K562 (cell line): Measurements from ENCODE around the gene MADCAM1. TPM values are rescaled to one million over a fixed set of nuclear protein-coding genes. Genes with fewer than 3 reads are reported as not detected.

Source experiments
- ADNP ChIP-seq: fragments of 200-800 bp; sonication (Bioruptor generic); IDR thresholded peaks from 2 replicates; pipeline ENCODE4 v1.6.1; 2016; ENCODE audit warnings: missing genetic modification characterization, missing compliant biosample characterization
- ERF ChIP-seq: fragments of 450-650 bp; formaldehyde crosslinking; IDR thresholded peaks from 2 replicates; pipeline ENCODE4 v1.4.0; 2020; ENCODE audit warnings: mild to moderate bottlenecking, mixed read lengths
- GMEB1 ChIP-seq: fragments of 250-450 bp; sonication (Bioruptor Pico); IDR thresholded peaks from 2 replicates; pipeline ENCODE4 v1.4.0; 2020; ENCODE audit warnings: mild to moderate bottlenecking
- HNRNPUL1 ChIP-seq: fragments of 200-400 bp; formaldehyde crosslinking; IDR thresholded peaks from 2 replicates; pipeline ENCODE4 v1.6.1; 2017; ENCODE audit warnings: low read length
- MXD1 ChIP-seq: fragments of 250-450 bp; sonication (Bioruptor Pico); IDR thresholded peaks from 2 replicates; pipeline ENCODE4 v1.8.0; 2021; ENCODE audit warnings: borderline replicate concordance, mild to moderate bottlenecking, moderate library complexity; ENCODE audit not compliant: poor library complexity, severe bottlenecking
- MYBL2 ChIP-seq, 2 experiments: fragments of 450-650 bp in 1 of 2; sonication (generic) in 1 of 2; formaldehyde crosslinking in 1 of 2; IDR thresholded peaks; 2 replicates each; pipeline versions ENCODE4 v1.6.1 to v1.8.1; 2017 to 2022; ENCODE audit warnings: borderline replicate concordance in 1 of 2, inconsistent platforms in 1 of 2, low read depth in 1 of 2, mild to moderate bottlenecking in 1 of 2, missing genetic modification reagents in 1 of 2, moderate library complexity in 1 of 2
- NRF1 ChIP-seq, 2 experiments: fragments of 450-650 bp; IDR thresholded peaks in 1 of 2; conservative IDR thresholded peaks in 1 of 2; 2 replicates each; pipeline ENCODE4 v1.6.1; 2014; ENCODE audit warnings: mild to moderate bottlenecking in 2 of 2
- PKNOX1 ChIP-seq: fragments of 450-650 bp; IDR thresholded peaks from 2 replicates; pipeline ENCODE4 v1.6.1; 2016
- POLR2A ChIP-seq: fragments of 450-650 bp; conservative IDR thresholded peaks from 2 replicates; pipeline ENCODE4 v1.6.1; 2016
- POLR2B ChIP-seq: fragments of 450-650 bp; IDR thresholded peaks from 2 replicates; pipeline ENCODE4 v1.6.1; 2018; ENCODE audit warnings: low read depth; ENCODE audit not compliant: partially characterized antibody
- RAD21 ChIP-seq, 2 experiments: fragments of 250-450 bp in 1 of 2; fragments of 450-650 bp in 1 of 2; sonication (Bioruptor Pico) in 1 of 2; formaldehyde crosslinking in 1 of 2; IDR thresholded peaks in 1 of 2; conservative IDR thresholded peaks in 1 of 2; 2 replicates each; pipeline versions ENCODE4 v1.4.0 to v1.8.0; 2020 to 2022; ENCODE audit warnings: mild to moderate bottlenecking in 2 of 2, moderate library complexity in 1 of 2
- SRSF7 ChIP-seq: fragments of 200-400 bp; formaldehyde crosslinking; optimal IDR thresholded peaks from 2 replicates; pipeline ENCODE3; 2017; ENCODE audit warnings: mild to moderate bottlenecking, low read depth, low read length
- VEZF1 ChIP-seq: fragments of 200-800 bp; sonication (Bioruptor generic); IDR thresholded peaks from 2 replicates; pipeline ENCODE4 v1.6.1; 2017; ENCODE audit warnings: missing genetic modification characterization, missing compliant biosample characterization
- ZBTB11 ChIP-seq, 3 experiments: fragments of 200-800 bp in 1 of 3; fragments of 250-450 bp in 1 of 3; fragments of 450-650 bp in 1 of 3; sonication (Bioruptor Pico) in 1 of 3; sonication (Bioruptor generic) in 1 of 3; formaldehyde crosslinking in 1 of 3; IDR thresholded peaks; 2 replicates each; pipeline versions ENCODE4 v1.6.1 to v1.8.0; 2016 to 2022; ENCODE audit warnings: mild to moderate bottlenecking in 2 of 3, missing genetic modification characterization in 2 of 3, missing compliant biosample characterization in 1 of 3, moderate library complexity in 1 of 3
- ZNF232 ChIP-seq: sonication (generic); formaldehyde crosslinking; IDR thresholded peaks from 2 replicates; pipeline ENCODE4 v1.8.0; 2022; ENCODE audit warnings: mild to moderate bottlenecking, missing genetic modification reagents
- polyA plus RNA-seq, 8 experiments: library from polyadenylated mRNA; depleted of rRNA in 4 of 8; stranded (reverse) in 5 of 8; unstranded in 3 of 8; fragments of >200 nt; fragmentation: Nextera tagmentation in 2 of 8; fragmentation: Illumina TruSeq in 1 of 8; extraction: Ambion mirVana in 2 of 8; extraction: Trizol in 1 of 8; gene quantifications; 2 replicates each; pipeline versions ENCODE4 v1.2.1 to v1.2.3, GENCODE V29; 2011 to 2014; ENCODE audit warnings: inconsistent platforms in 1 of 8, missing spikeins in 1 of 8
- total RNA-seq, 7 experiments: library from RNA; depleted of rRNA in 6 of 7; stranded (reverse); fragments of >200 nt in 6 of 7; fragmentation: Illumina TruSeq in 2 of 7; extraction: Trizol in 2 of 7; gene quantifications; 2 replicates each; pipeline versions ENCODE4 v1.2.1 to v1.2.3, GENCODE V29; 2011 to 2021; ENCODE audit warnings: low replicate concordance in 1 of 7

Gene MADCAM1
- total and polyA plus RNA-seq, 9 of the 15 experiments (the other 6 are each of a cell fraction or from before 2014, with no cell fraction given): 0.09 to 0.36 (median 0.09) TPM; not detected in 6

GRCh38 chr19:495402-496111, 729 bp upstream of the MADCAM1 start (continued):
- TF ChIP-seq MYBL2 (IDR thresholded peaks at IDR 0.05; ENCODE audit: low read depth): no peak
- no peak for TF ChIP-seq MYBL2 (CRISPR knock-in tag; IDR thresholded peaks at IDR 0.05; ENCODE audit: borderline replicate concordance)
- TF ChIP-seq MXD1 (CRISPR knock-in tag): no peak
- no peak for TF ChIP-seq POLR2B
- TF ChIP-seq ZBTB11 (CRISPR knock-in tag; IDR thresholded peaks at IDR 0.05): no peak
- no peak for TF ChIP-seq POLR2A
- TF ChIP-seq NRF1 (conservative IDR thresholded peaks at IDR 0.05 in 1 of 2, IDR thresholded peaks at IDR 0.05 in 1 of 2): peak in 1 of 2 experiments; percentile 33; a peak in 1 of 4 replicates
- no peak for TF ChIP-seq HNRNPUL1
- TF ChIP-seq RAD21 (CRISPR knock-in tag; conservative IDR thresholded peaks at IDR 0.05 in 1 of 2, IDR thresholded peaks at IDR 0.05 in 1 of 2): peak; percentile 26 to 58; a peak in 3 of 4 replicates
- no peak for TF ChIP-seq GMEB1 (CRISPR knock-in tag)
- no peak for TF ChIP-seq ERF (CRISPR knock-in tag)
- no peak for TF ChIP-seq ZNF232 (CRISPR knock-in tag)
- TF ChIP-seq ADNP (tag): peak; percentile 90
- TF ChIP-seq SRSF7: no peak
- TF ChIP-seq PKNOX1: no peak
- no peak; the same call in 1 of the 2 replicates for TF ChIP-seq VEZF1 (CRISPR knock-in tag)
